Stimulated activated CD8-positive, alpha-beta memory T cell treated with anti-CD3 and anti-CD28 coated beads, Interleukin-4, amount 100 ng/mL, for 48 hours (primary cell): ENCODE results near the gene DPH2.
A peak's percentile ranks its signal among the peaks of the same experiment; 100 is the strongest.

Source experiments
- DNase-seq: peaks from one replicate; pipeline ENCODE4 v3.0.0-alpha.2; 2020

The DPH2 gene, protein sequence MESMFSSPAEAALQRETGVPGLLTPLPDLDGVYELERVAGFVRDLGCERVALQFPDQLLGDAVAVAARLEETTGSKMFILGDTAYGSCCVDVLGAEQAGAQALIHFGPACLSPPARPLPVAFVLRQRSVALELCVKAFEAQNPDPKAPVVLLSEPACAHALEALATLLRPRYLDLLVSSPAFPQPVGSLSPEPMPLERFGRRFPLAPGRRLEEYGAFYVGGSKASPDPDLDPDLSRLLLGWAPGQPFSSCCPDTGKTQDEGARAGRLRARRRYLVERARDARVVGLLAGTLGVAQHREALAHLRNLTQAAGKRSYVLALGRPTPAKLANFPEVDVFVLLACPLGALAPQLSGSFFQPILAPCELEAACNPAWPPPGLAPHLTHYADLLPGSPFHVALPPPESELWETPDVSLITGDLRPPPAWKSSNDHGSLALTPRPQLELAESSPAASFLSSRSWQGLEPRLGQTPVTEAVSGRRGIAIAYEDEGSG

DNA sequence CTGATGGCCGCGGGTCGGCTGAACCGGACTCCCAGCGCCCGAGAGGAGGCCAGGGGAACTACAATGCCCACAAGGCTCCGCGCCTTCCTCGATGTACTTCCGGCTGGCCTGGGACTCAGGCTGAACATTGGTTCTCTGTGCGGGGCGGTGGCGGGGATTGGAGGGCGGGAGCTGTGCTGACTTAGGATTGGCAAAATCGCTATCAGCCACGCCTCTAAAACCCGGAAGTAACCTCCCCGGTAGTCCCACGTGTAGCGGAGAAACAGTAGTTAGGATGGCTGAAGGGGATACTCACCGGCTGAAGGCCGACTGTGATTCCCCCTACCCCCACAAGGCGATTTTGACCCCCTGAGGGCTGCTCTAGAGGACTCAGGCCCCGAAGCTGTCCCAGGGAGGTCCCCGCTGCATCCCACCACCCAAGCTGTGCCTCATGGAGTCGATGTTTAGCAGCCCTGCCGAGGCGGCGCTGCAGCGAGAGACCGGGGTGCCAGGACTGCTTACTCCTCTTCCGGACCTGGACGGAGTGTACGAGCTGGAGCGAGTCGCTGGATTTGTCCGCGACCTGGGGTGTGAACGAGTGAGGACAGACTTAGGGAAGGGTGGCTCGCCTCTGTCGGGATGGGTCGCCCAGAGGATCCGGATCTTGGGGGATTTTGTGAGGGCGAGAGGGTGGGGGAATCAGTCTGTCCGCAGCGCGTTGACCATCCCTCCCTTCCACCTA, at the start of gene DPH2:
Gene DPH2 (plus strand): TSS at position 265 of the 721 bp plus-strand sequence. CDS start 166 bp downstream, at position 431.
- DNase-seq = peak; percentile 97

DNA sequence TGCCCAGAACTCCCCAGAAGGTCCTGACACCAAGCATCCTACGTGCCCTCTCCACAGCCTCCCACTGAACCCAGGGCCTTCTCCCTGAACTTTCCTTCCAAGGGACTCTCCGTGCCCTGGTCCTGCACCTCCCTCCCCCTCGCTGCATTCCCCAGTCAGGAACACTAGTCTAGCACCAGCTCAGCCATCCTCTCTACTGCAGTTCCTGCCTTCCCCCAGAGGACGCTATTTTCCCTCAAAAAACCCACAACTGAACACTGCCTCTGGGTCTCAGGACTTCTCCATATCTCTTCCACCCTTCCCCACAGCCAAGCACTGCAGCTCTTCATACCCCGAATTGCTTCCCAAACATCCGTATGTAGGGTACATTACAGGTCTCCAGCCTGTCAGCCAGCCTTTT, 48.8 kb upstream of the DPH2 start:
- DNase-seq = no peak

DNA sequence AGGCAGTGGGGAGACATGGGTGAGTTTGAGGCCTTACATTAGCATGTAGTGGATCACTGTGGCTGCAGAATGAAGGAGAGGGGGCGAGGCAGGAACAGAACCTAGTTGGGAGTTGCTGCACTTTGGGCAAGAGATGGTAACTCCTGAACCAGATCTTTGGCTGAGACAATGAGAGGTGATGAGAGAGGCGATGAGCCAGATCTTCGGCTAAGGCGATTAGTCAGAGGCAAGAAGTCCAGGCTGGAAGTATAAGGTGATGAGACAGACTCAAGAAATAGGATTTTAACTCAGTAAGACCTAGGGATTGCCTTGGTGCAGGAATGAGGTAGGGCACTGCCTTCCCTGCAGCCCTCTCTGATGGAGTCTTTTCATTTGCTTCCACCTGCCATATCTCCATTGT, 45.3 kb upstream of the DPH2 start:
- no peak for DNase-seq

DNA sequence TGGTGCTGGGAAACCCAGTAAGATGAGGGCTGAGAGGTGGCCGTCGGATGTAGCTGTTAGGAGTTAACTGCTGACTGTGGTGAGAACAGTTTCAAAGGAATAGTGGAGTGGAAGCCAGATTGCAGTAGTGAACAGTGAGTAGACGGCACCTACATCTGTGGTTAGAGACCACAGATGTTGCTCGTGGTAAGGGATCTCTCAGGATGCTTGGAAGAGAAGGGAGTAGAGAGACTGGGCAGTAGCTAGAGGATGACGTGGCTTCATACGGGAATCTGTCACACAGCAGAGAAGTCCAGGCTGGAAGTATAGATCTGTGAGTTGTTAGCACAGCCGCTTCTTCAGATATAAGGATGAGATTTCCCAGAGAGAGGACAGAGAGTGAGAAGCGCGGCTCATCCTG, 44.0 kb upstream of the DPH2 start:
- DNase-seq = no peak

DNA sequence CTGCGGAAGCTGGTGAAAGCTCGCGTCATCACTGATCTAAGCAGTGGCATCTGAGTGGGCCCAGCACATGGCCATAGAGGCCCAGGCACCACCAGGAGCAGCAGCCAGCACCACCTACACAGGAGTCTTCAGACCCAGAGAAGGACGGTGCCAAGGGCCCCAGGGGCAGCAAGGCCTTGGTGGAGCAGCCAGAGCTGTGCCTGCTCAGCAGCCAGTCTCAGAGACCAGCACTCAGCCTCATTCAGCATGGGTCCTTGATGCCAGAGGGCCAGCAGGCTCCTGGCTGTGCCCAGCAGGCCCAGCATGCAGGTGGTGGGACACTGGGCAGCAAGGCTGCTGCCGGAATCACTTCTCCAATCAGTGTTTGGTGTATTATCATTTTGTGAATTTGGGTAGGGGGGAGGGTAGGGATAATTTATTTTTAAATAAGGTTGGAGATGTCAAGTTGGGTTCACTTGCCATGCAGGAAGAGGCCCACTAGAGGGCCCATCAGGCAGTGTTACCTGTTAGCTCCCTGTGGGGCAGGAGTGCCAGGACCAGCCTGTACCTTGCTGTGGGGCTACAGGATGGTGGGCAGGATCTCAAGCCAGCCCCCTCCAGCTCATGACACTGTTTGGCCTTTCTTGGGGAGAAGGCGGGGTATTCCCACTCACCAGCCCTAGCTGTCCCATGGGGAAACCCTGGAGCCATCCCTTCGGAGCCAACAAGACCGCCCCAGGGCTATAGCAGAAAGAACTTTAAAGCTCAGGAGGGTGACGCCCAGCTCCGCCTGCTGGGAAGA, 39.5 kb upstream of the DPH2 start:
- DNase-seq = no peak

DNA sequence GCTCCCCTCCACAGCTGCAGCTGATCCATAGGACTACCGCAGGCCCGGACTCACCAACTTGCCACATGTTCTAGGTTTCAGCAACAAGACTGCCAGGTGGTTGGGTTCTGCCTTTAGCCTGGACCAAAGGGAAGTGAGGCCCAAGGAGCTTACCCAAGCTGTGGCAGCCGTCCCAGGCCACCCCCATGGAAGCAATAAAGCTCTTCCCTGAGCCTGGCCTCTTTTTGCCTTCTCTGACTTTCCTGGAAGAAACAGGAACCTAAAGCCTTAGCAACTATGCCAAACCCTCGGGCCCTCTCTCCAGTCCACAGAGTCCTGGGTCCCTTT, 38.9 kb upstream of the DPH2 start:
- DNase-seq = no peak

DNA sequence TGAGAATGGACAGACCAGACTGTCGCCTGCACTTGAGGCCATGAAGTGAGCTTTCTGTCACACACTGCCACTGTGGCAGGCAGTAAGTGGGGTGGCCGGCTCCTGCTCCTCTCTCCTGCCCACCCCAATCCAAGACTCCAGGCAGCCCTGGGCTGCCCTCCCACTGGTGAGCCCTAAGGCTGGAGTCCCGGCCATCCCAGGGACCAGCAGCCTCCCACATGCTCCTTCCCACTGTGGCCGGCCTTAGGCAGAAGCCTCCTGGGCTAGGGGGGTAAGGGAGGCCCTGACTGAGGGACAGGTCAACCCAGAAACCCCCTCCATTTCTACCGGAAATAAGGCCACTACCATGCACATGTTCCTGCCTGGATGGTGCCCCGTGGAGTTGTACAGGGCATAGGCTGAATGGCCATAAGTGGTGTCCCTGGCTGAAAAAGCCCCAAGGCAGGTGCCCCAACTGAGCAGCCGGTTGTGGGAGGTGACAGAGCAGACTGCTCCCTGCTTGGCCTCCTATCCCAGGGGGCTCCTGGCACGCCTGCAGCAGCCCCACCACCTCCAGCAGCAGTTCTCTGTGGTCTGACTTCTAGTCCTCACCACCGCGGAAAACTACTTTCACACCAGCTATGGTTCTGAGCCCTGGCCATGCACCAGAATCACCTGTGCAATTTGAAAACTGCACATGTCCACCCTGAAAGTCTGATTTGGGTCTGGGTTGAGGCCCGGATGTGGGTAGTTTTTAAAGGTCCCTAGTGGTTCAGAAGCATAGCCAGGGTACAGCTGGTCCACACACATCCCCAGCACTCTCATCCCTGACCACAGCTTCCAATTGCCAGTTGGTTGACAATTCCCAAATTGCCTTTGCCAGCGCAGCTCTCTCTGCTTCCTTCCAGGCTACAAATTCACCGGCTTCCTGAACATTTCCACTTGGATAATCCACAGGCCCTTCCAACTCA, 37.8 kb upstream of the DPH2 start:
- DNase-seq = no peak

DNA sequence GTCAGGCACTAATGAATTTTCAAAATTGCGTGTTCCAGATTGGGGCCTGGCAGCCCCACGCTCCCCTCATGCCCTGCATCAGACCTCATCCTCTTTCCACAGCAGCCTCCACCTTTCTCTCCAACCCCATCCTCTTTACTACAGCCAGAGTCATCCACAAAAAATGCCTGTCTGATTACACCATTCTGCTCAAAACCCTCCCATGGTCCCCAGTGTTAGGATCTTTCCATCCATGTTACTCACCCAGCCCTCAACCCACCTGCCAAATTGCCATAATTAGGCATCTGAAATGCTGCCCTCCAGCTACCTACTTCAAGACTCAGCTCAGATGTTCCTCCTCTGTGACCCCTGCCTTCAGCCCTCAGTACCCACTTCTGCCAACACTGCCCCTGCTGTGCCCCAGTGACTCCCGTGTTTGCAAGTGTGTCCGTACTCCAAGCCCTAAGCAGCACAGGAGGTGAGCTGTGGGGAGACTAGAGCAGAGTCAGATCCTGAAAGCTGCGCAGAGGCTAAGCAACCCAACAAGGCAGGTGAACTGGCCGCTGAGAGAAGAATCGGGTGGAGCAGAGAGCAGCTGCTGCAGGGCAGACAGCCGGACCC, 36.9 kb upstream of the DPH2 start:
- no peak for DNase-seq

DNA sequence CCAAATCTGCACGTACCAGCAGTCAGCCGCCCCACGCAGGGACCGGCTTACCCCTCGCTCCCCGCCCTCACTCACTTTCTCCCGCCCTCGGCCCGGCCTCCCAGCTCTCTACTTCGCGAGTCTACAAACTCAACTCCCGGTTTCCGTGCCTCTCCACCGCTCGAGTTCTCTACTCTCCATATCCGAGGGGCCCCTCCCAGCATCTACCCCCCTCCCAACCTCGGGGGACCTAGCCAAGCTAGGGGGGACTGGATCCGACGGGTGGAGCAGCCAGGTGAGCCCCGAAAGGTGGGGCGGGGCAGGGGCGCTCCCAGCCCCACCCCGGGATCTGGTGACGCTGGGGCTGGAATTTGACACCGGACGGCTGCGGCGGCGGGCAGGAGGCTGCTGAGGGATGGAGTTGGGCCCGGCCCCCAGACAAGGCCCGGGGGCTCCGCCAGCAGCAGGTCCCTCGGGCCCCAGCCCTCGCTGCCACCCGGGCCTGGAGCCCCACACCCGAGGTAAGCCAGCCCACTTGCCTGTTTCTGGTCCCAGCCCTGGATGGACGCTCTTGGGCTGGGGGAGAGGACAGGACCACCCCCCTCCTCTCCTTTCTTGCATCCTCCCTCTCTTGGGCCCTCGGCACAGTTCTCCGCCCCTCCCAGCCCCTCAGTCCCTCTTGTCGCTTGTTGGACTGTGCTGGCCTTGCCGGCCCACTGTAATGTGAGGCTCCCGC, 36.3 kb upstream of the DPH2 start, which contains the start of gene ARTN:
Gene ARTN (plus strand): TSS at position 416 of the 715 bp plus-strand sequence. CDS start 1,856 bp downstream, outside the sequence.
- DNase-seq = no peak

DNA sequence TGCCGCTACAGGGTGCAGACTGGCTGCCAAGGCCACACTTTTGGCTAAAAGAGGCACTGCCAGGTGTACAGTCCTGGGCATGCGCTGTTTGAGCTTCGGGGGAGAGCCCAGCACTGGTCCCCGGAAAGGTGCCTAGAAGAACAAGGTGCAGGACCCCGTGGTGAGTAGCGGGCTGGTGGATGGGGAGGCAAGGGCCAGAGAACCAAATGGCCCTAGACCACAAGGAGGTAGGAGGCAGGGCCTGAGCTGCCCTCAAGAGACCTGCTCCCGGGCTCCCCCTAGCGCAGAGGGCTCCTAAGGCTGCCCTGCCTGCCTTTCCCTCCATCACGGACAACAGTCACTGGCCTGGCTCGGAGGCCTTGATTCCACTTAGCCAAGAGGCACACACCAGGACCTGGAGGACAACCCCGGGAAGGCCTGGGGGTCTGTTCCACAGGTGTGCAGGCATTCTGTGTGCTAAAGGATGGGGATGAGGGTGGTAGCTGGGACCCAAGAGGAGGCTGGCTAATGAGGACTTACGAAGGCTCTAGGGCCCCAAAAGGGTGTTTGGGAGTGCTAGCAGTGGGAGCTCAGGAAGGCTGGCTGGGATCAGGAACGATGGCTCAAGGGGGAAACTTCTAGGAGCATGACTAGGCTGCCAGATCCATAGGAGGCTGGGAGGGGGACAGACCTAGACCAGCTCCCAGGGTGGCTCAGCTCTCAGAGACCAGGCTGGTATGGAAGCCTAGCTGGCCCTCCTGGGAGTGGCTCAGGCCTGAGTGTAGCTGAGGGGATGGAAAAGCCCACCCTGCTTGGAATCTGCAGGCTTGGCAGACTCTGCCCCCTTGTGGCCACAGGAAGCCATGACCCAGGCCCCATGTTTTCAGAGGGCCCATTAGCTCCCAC, 35.5 kb upstream of the DPH2 start:
- peak; percentile 81 for DNase-seq

DNA sequence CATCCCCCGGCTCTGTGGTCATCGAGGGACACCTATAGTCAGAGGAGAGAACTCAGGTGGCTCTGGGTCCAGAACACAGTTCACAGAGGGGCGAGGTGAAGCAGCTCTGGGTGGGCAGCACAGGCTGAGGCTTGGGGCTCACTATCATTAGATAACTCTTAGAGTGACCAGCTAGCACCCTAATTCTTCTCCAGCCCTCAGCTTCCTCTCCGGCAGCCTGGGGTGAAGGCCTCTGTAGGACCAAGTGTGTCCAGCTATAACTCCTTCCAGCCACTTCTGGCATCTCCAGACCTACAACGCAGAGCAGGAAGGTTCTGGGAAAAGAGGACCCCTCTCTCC, 34.9 kb upstream of the DPH2 start:
- DNase-seq = no peak

DNA sequence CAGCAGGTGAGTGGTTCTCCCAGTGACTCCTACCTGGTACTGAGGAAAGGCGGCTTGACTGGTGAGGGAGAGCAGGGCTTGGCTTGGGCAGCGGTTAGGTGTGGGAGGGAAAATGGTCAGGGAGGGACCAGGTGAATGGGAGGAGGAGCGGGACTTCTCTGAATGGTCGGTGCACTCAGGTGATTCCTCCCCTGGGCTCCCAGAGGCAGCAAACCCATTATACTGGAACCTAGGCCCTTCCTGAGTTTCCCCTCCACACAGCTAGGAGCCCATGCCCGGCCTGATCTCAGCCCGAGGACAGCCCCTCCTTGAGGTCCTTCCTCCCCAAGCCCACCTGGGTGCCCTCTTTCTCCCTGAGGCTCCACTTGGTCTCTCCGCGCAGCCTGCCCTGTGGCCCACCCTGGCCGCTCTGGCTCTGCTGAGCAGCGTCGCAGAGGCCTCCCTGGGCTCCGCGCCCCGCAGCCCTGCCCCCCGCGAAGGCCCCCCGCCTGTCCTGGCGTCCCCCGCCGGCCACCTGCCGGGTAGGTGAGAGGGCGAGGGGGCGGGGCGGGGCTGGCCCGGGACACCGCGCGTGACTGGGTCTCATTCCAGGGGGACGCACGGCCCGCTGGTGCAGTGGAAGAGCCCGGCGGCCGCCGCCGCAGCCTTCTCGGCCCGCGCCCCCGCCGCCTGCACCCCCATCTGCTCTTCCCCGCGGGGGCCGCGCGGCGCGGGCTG, 33.9 kb upstream of the DPH2 start:
- no peak for DNase-seq

DNA sequence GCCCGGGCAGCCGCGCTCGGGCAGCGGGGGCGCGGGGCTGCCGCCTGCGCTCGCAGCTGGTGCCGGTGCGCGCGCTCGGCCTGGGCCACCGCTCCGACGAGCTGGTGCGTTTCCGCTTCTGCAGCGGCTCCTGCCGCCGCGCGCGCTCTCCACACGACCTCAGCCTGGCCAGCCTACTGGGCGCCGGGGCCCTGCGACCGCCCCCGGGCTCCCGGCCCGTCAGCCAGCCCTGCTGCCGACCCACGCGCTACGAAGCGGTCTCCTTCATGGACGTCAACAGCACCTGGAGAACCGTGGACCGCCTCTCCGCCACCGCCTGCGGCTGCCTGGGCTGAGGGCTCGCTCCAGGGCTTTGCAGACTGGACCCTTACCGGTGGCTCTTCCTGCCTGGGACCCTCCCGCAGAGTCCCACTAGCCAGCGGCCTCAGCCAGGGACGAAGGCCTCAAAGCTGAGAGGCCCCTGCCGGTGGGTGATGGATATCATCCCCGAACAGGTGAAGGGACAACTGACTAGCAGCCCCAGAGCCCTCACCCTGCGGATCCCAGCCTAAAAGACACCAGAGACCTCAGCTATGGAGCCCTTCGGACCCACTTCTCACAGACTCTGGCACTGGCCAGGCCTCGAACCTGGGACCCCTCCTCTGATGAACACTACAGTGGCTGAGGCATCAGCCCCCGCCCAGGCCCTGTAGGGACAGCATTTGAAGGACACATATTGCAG, 33.2 kb upstream of the DPH2 start:
- DNase-seq = no peak

DNA sequence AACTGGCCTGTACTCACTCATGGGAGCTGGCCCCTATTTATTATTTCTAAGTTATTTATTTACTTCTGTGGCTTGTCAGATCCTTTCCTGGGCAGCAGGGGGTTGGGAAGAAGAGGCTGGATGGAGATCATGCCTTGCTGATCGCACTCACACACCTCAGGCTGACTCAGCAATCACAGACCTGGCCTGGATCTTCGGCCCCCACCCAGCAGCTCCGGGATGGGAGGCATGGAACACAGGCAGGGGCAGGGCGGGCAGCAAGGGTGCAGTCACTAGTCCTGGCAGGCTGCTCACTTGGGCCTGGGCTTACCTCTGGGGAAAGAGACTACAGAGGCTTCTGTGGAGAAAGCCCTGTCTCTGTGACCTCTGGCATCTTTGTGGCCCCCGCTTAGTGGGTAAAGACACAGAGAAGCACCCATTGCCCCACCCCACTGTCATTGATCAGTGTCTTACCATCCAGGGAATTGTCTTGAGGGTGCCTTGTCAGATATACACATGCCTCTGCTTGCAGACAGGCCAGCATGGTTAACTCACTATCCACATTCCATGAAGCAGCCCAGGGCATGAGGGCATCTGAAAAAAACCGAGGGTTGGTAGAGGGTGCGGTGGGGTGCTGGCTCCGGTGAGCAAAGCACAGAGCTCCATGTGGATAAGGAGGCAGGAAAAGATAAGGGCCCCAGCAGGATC, 32.5 kb upstream of the DPH2 start:
- DNase-seq = no peak

DNA sequence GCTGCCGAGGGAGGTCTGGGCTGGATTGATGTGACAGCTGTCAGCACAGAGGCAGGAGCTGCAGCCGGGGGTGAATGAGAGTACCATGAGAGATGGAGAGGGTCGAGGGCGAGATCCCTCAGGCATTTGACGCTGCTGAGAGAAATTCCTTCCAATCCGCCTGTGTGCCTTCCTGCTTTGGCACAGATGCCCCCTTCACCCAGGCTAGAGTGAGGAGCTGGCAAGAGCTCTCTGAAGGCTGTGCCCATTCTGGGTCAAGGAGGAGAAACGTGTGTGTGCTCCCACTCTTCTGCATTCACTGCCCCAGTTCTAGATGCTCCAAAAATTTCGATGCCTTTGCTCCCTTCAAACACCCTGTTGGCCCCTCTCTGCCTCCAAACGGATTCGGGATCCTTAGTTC, 31.4 kb upstream of the DPH2 start:
- no peak for DNase-seq

DNA sequence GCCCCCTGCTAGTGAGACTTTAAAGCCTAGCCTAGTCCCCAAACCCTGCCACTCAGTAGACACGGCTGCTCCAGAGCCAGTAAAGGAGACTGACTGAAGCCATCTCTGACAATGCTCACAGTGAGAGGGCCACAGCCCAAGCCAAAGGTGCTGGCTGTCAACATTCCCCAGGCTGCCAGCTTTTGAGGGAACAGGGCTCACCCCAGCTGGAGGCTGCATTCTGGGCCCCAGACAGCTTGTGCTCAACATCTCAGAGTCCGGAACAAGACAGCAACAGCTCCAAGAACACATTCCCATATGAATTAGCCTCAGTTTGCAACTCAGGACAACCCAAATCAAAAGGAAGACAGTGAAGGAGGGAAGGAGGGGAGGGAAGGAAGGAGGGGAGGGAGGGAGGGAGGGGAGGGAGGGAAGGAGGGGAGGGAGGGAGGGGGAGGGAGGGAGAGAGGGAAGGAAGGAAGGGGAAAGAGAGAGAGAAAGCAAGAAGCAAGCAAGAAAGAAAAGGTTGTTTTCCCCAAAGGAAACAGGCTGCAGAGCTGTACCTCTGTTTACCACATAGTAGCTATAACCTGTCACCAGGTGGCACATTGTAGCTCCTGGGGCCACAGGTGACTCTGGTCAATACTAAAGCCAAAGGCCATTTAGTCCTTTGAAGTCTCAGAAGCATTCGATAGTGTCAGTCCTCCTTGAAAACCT, 30.8 kb upstream of the DPH2 start:
- no peak for DNase-seq

DNA sequence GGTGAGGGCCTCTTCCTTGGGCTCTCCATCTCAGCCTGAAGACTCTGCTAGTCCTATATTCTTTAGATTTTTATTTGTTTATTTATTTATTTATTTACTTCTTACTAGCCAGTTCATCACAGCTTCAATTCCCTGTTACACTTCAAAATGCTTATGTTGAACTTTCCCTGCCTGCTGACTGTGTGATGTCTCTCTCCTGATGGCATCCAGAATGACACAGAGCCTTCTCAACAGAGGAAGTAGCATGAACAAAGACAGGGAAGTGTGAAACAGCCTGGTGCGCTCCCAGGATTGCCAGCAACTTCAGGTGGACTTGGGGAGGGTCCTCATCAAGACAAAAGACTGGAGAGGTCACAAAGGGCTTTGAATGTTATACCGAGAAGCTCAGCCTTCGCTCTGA, 27.4 kb upstream of the DPH2 start:
- DNase-seq = no peak

DNA sequence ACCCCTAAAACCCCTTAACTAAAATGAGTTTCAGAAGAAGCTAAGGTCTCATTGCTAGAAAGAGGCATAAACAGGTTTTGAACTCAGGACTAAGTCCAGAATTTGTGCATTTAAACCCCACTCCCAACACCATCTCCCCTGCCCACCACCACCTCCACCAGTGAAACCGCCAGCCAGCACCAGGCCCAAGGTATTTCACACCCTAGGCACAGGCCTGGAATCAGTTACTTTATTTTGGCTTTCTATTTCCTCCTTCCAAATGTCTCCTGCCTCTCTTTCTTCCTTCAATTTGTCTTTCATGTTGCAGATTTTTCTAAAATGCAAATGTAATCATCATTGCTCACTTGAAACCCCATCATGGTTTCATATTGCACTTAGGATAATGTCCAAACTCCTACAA, 24.9 kb upstream of the DPH2 start:
- DNase-seq = no peak
